GM12874 (cell line): ENCODE data around the gene SULT1A2.

ENCODE experiments used
- CTCF ChIP-seq: IDR thresholded peaks from 2 replicates; pipeline ENCODE4 v1.5.1; 2011; ENCODE audit warnings: low read depth, mild to moderate bottlenecking, control low read depth, low read length, moderate library complexity; ENCODE audit not compliant: insufficient read depth

The SULT1A2 gene

GRCh38 chr16:28567292-28567691 lies 29.6 kb downstream of the SULT1A2 start:
- no peak for TF ChIP-seq CTCF

DNA sequence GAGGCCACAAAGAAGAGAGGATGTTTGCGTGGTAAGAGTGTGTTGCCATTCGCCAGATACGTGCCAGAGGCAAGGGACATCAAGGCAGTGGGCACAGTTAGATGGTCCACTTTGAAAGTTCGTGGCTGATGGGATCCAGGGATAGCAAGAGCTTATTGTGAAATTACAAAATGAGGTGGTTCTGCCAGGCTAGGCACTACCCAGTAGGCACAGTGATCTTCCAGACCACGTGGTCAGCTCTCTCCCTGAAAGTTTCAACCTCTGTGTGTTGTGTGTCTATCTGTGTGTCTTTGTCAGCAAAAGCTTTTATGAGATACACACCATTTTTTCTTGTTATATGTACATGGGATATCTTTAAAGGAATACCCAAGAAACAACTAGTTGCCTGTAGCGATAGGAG lies 33.6 kb downstream of the SULT1A2 start:
- TF ChIP-seq CTCF, result no peak

DNA sequence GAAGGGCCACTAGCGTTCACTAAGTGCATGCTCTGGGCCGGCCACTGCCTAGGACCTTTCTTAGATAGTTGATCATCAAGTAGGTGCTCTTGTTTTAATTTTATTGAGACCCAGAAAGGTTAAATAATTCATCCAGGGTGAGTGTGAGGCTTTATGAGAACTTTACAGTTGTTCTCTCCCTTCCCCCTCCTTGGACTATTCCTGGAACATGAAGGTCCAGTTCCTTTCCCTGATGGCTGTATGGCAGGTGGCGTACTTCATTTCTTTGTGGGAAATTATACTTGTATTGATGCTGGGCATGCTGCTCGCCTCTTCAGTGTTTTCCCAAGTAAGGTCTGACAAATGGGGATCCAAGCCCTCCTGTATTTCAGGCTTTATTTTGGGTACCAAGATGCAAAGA lies 34.7 kb downstream of the SULT1A2 start:
- TF ChIP-seq CTCF, result no peak

DNA sequence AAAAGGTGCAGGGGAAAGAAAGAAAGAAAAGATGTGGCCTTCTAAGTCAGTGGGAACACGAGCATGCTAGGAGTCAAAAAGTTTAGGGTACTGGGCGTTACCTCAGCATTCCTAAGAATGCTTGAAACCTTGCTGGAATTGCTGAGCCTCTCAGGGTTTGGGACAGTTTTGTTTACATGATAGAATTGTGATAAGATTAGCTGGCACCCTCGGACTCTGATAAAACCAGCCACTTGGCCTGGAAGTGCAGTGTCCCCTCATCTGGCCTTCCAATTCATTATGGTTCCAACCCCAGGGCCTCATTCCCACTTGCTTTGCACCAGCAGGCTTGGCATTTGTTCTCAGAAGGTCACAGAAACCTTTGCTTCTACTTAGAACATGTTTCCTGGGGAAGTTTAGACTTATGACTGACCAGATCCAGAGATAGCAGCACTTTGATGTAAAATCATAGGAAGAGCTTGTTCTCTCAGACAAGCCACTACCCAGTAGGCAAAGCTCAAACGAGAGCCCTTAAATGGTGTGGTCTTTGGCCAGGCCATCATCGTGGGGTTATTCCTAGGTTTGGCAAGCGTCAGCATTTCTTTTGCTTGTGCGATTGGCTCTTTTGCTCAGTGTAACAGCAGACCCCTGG lies 35.2 kb downstream of the SULT1A2 start:
- TF ChIP-seq CTCF, result no peak

- TF ChIP-seq CTCF, result no peak
Measured at GRCh38 chr16:28558456-28558855, 38.4 kb downstream of the SULT1A2 start.

DNA sequence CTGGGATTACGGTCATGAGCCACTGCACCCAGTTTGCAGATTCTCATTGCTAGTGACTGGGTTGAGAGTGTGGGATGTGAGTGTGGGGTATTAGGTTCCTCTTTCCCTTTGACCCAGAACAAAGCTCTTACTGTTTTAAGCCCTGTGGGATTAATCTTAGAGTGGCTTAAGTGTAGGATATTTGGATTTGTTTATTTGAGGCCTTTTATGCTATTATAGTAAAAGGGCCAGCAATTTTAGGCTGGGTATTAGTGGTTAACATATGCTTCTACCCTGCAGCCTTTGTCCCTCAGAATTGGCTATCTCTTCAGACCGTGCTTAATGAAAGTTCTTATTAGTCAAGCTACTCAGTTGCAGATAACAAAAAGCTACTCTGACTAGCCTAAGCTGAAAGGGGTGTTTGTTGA lies 39.9 kb downstream of the SULT1A2 start:
- no peak for TF ChIP-seq CTCF

GRCh38 chr16:28555561-28555960 lies 41.3 kb downstream of the SULT1A2 start:
- no peak for TF ChIP-seq CTCF
